GM06990 (cell line): ENCODE results near the gene QPRT.

ENCODE experiments used
- DNase-seq: peaks from one replicate; pipeline ENCODE4 v3.0.0-alpha.2; 2011; ENCODE audit not compliant: insufficient read length; ENCODE audit errors: extremely low read depth
- H3K27me3 ChIP-seq: replicated peaks from 2 replicates; pipeline ENCODE4 v1.6.0; 2011; ENCODE audit warnings: low read length; ENCODE audit not compliant: control insufficient read depth, insufficient read depth
- H3K36me3 ChIP-seq: 2 replicates; pipeline ENCODE4 v1.5.1; 2011; ENCODE audit warnings: low read length; ENCODE audit not compliant: control insufficient read depth, insufficient read depth
- H3K4me3 ChIP-seq: replicated peaks from 2 replicates; pipeline ENCODE4 v1.5.1; 2011; ENCODE audit warnings: low read depth, mild to moderate bottlenecking, control low read depth, low read length
- TF ChIP-seq, protein P1 (sequence below): IDR thresholded peaks from 2 replicates; pipeline ENCODE4 v1.5.1; 2011; ENCODE audit warnings: low read length, control low read depth, mild to moderate bottlenecking, inconsistent platforms; ENCODE audit not compliant: insufficient read depth, poor library complexity, severe bottlenecking

Gene QPRT

DNA sequence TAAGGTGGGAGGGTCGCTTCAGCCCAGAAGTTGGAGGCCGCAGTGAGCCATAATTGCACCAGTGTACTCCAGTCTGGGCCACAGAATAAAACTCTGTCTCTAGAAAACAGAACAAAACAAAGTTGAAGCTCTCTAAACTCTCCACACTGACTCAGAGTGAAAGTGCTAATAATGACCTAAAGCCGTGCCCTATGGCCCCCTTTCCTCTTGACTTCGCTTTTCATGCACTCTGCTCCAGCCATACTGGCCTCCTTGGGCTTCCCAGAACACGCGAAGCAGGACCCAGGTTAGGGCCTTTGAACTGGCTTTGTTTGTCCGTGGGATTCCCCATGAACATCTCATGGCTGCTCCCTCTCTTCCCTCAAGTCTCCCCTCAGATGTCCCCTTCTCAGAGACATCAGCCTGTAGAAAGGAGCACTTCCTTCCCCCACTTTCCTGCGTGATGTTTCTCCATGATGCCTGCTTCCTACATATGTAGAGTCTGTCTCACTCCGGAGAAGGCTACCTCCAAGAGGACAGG is 34.6 kb upstream of the QPRT start:
- H3K4me3 ChIP-seq, result no peak overlapping the region
- TF ChIP-seq, protein P1, sequence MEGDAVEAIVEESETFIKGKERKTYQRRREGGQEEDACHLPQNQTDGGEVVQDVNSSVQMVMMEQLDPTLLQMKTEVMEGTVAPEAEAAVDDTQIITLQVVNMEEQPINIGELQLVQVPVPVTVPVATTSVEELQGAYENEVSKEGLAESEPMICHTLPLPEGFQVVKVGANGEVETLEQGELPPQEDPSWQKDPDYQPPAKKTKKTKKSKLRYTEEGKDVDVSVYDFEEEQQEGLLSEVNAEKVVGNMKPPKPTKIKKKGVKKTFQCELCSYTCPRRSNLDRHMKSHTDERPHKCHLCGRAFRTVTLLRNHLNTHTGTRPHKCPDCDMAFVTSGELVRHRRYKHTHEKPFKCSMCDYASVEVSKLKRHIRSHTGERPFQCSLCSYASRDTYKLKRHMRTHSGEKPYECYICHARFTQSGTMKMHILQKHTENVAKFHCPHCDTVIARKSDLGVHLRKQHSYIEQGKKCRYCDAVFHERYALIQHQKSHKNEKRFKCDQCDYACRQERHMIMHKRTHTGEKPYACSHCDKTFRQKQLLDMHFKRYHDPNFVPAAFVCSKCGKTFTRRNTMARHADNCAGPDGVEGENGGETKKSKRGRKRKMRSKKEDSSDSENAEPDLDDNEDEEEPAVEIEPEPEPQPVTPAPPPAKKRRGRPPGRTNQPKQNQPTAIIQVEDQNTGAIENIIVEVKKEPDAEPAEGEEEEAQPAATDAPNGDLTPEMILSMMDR, result no peak
- peak; percentile 78 for DNase-seq
- H3K27me3 ChIP-seq, result no peaks in the 10 kb centered on the region
- H3K36me3 ChIP-seq, result no peaks in the 10 kb centered on the region

DNA sequence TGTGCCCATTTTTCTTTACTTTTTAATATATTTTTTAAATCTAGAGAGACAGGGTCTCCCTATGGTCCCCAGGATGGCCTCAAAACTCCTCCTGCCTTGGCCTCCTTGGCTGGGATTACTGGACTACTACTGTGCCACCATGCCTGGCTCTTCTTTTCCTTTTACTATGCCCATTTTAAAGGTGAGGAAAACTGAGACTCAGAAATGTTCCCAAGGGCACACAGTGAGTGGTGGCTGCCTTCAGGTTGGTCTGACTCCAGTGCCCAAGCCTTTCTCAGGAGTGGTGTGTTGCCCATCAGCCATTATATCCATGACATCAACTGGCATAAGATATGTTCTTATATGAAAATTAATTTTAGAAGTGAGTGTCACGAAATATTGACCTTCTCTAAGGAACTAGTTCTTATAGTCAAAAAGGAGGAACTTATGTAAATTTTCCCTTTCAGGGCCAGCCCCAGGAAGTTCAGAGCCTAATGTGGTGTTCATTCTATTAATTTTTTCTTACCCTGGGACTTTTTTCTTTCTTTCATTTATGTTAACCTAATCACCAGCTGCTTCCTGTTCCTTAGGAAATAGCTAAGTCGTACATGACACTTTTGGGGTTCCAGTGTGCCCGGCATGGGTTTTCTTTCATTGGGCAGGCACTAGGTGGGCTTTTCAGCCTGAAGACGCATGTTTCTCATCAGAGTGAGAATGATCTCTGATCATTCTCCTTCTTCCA is 33.8 kb upstream of the QPRT start:
- Histone ChIP-seq H3K27me3 (no peaks in the 10 kb centered on the region), H3K36me3 (no peaks in the 10 kb centered on the region), H3K4me3 (no peak overlapping the region)
- TF ChIP-seq, protein P1, result no peak
- no peak for DNase-seq

DNA sequence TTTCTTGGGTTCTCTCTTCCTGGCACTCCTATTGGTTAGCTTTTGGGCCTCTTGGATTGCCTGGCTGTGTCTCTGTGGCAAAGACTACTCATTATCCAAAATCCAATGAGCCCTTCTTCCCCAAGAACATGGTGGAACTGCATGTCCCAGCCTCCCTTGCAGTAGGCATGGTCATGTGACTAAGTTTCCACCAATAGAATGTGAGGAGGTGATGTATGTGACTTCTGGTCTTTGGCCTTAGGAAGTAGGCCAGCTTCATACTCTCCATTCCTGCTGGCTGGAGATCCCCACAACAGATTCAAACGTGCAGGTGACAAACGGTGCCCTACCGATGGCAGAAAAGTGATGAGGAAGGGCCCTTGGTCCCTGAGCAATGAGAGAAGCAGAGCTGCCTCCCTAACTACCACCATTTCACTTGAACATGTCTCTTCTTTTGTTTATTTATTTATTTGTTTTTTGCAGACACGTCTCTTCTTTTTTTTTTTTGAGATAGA is 33.2 kb upstream of the QPRT start:
- peak; percentile 56 for DNase-seq
- TF ChIP-seq, protein P1, result no peak
- H3K36me3 ChIP-seq, result no peaks in the 10 kb centered on the region
- no peaks in the 10 kb centered on the region for H3K27me3 ChIP-seq
- no peak overlapping the region for H3K4me3 ChIP-seq

DNA sequence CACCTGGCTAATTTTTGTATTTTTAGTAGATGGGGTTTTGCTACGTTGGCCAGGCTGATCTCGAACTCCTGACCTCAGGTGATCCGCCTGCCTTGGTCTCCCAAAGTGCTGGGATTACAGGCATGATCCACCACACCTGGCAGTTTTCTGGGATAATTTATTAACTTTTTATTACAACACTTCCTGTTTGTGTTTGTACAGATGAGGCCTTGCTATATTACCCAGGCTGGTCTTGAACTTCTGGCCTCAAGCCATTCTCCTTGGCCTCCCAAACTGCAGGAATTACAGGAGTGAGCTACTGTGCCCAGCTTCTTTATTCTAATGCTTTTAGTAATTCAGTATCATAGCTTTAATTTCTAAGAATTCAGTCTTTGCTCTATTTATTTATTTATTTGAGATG is 32.0 kb upstream of the QPRT start:
- no peak for DNase-seq
- TF ChIP-seq, protein P1, result no peak
- Histone ChIP-seq H3K4me3 (no peak overlapping the region), H3K36me3 (no peaks in the 10 kb centered on the region), H3K27me3 (no peaks in the 10 kb centered on the region)

DNA sequence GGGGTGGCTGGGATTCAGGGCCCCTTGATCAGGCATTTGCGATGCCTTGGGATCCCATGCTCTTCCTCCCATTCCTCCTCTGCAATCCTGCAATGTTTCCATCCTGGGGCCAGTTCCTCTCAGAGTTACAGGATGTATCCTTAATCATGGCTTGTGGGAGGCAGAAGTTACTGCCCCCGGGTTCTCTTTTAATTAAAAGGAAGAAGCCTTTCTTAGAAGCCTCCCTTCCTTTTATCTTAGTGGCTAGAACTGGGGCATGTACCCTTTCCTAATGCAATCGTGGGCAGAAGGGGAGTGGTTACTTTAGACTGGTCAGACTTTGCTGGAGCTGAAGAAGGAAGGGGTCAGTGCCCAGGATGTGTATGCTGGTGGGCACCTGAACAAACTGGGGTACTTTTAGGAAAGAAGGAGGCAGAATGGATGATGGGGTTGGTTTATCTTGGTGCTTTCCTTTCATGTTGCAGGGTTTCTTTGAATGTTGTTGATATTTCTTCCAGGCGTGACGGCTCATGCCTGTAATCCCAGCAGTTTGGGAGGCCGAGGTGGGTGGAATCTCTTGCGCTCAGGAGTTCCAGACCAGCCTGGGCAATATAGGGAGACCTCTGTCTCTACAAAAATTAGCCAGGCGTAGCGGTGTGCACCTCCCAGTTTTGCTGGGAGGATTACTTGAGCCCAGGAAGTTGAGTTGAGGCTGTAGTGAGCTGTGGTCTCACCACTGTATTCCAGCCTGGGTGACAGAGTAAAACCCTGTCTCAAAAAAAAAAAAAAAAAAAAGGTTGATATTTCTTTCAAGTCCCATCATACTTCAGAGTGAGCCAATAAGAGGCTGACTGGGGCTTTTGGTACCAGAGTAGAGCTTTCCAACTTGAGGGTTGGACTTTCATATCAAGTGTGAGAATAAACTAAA is 29.1 kb upstream of the QPRT start:
- no peak for DNase-seq
- no peaks in the 10 kb centered on the region for H3K36me3 ChIP-seq
- H3K4me3 ChIP-seq, result no peak overlapping the region
- H3K27me3 ChIP-seq, result no peaks in the 10 kb centered on the region
- TF ChIP-seq, protein P1, result no peak
